Upper lobe of right lung (tissue), 1 donor: Measurements from ENCODE around the gene LY6G6F. TPM values are rescaled to one million over a fixed set of nuclear protein-coding genes. Genes with fewer than 3 reads are reported as not detected.

Experiments
- ATAC-seq: fragments of 200-7000 bp; cut with Tn5 transposase; one replicate; pipeline ENCODE4 v1.9.1; 2020; ENCODE audit warnings: mild to moderate bottlenecking, moderate library complexity
- DNase-seq: peaks from one replicate; pipeline ENCODE4 v3.0.0-alpha.2; 2020
- H3K27ac ChIP-seq: fragments of 200-600 bp; one replicate; pipeline ENCODE4 v1.8.0; 2022
- H3K27me3 ChIP-seq: fragments of 200-600 bp; one replicate; pipeline ENCODE4 v1.8.0; 2022; ENCODE audit warnings: mild to moderate bottlenecking
- H3K36me3 ChIP-seq: fragments of 200-600 bp; one replicate; pipeline ENCODE4 v1.8.0; 2022
- H3K4me1 ChIP-seq: fragments of 200-600 bp; one replicate; pipeline ENCODE4 v1.8.0; 2022
- H3K4me3 ChIP-seq: fragments of 200-600 bp; one replicate; pipeline ENCODE4 v1.8.0; 2022; ENCODE audit warnings: mild to moderate bottlenecking
- H3K9me3 ChIP-seq: fragments of 200-600 bp; one replicate; pipeline ENCODE4 v1.8.0; 2022
- CTCF ChIP-seq: fragments of 200-600 bp; IDR thresholded peaks from one replicate; pipeline ENCODE4 v1.8.0; 2022; ENCODE audit warnings: antibody characterized with exemption
- intact Hi-C: fragments of 100-400 bp; cut with DNase I; formaldehyde crosslinking; loops from one replicate; pipeline ENCODE4 v1.11.0; 2022
- long read RNA-seq: library from polyadenylated mRNA; unstranded; transcript quantifications from one replicate; pipeline ENCODE4 v2.0.0, GENCODE V29; 2021
- total RNA-seq: library from RNA; stranded (reverse); fragmentation: NEBNext Ultra II Directional; extraction: Animal tissue kit (Norgen Biotek cat#: 25700); gene quantifications from one replicate; pipeline ENCODE4 v1.2.1, GENCODE V29; 2021
- donor health status: DM: no; HTN: yes; CAD: no; lungs with severe emphysema.

Gene LY6G6F
- not detected for total RNA-seq
- long read RNA-seq: 0 reads

GRCh38 chr6:31706599-31706998 is at the start of gene LY6G6F:
TSS of gene LY6G6F (plus strand) at chr6:31706866. CDS start at chr6:31706907, 41 bp downstream.
- ATAC-seq: no peak
- Histone ChIP-seq H3K4me3 (no peak within 1 kb of the TSS), H3K36me3 (no peaks in the 10 kb centered on the region), H3K4me1 (peaks cover 6% of the 10 kb centered on the region), H3K9me3 (no peaks in the 10 kb centered on the region), H3K27me3 (no peaks in the 10 kb centered on the region), H3K27ac (no peak within 1 kb of the TSS)
- no peak for DNase-seq
- intact Hi-C loops: no loop called here
- TF ChIP-seq CTCF: no peak

GRCh38 chr6:31657406-31658157 is 49.1 kb upstream of the LY6G6F start:
- H3K27me3 ChIP-seq: no peaks in the 10 kb centered on the region
- peaks cover 34% of the 10 kb centered on the region for H3K36me3 ChIP-seq
- peaks cover 32% of the 10 kb centered on the region for H3K4me1 ChIP-seq
- DNase-seq: no peak
- no peak for ATAC-seq
- H3K4me3 ChIP-seq: no peak overlapping the region
- intact Hi-C loops: no loop called here
- TF ChIP-seq CTCF: no peak
- H3K27ac ChIP-seq: no peak overlapping the region
- H3K9me3 ChIP-seq: no peaks in the 10 kb centered on the region

GRCh38 chr6:31658158-31658688 is 48.4 kb upstream of the LY6G6F start:
- ATAC-seq (no peak), DNase-seq (no peak)
- Histone ChIP-seq H3K9me3 (no peaks in the 10 kb centered on the region), H3K36me3 (peaks cover 36% of the 10 kb centered on the region), H3K4me1 (peaks cover 38% of the 10 kb centered on the region), H3K27ac (no peak overlapping the region), H3K27me3 (no peaks in the 10 kb centered on the region), H3K4me3 (no peak overlapping the region)
- TF ChIP-seq CTCF: no peak
- intact Hi-C loops: no loop called here

GRCh38 chr6:31658983-31659648 is 47.5 kb upstream of the LY6G6F start:
- ATAC-seq (no peak), DNase-seq (no peak)
- peak overlapping the region; percentile 80 for H3K4me3 ChIP-seq
- H3K9me3 ChIP-seq: no peaks in the 10 kb centered on the region
- H3K27ac ChIP-seq: peak overlapping the region; percentile 82
- no peaks in the 10 kb centered on the region for H3K27me3 ChIP-seq
- H3K4me1 ChIP-seq: peaks cover 43% of the 10 kb centered on the region
- intact Hi-C loops: no loop called here
- H3K36me3 ChIP-seq: peaks cover 40% of the 10 kb centered on the region
- no peak for TF ChIP-seq CTCF

- ATAC-seq (peak; percentile 52), DNase-seq (no peak)
- H3K9me3 ChIP-seq: no peaks in the 10 kb centered on the region
- intact Hi-C loops: no loop called here
- peak overlapping the region; percentile 82 for H3K27ac ChIP-seq
- peak overlapping the region; percentile 80 for H3K4me3 ChIP-seq
- TF ChIP-seq CTCF: no peak
- H3K4me1 ChIP-seq: peaks cover 46% of the 10 kb centered on the region
- no peaks in the 10 kb centered on the region for H3K27me3 ChIP-seq
- H3K36me3 ChIP-seq: peaks cover 40% of the 10 kb centered on the region
Observed at GRCh38 chr6:31659649-31660380, 46.9 kb upstream of the LY6G6F start.
